SK-N-SH (cell line): ENCODE measurements around the gene ASMTL.

Experiments
- CHD2 ChIP-seq: fragments of 150-350 bp; IDR thresholded peaks from 2 replicates; pipeline ENCODE4 v1.6.1; 2018; ENCODE audit warnings: low read length; ENCODE audit not compliant: partially characterized antibody
- CTCF ChIP-seq: fragments of 200-600 bp; sonication (generic); IDR thresholded peaks from 2 replicates; pipeline ENCODE4 v1.6.1; 2017; ENCODE audit warnings: antibody characterized with exemption, mild to moderate bottlenecking, moderate library complexity
- ELF1 ChIP-seq: IDR thresholded peaks from 2 replicates; pipeline ENCODE4 v1.4.0; 2012
- EP300 ChIP-seq, 2 experiments: IDR thresholded peaks; 2 replicates each; pipeline versions ENCODE4 v1.4.0 to v1.6.1; 2012; ENCODE audit warnings: borderline replicate concordance in 1 of 2, low read depth in 1 of 2, low read length in 1 of 2
- FOXM1 ChIP-seq: IDR thresholded peaks from 2 replicates; pipeline ENCODE4 v1.4.0; 2012; ENCODE audit warnings: low read depth, mild to moderate bottlenecking
- POLR2AphosphoS5 ChIP-seq: IDR thresholded peaks from 2 replicates; pipeline ENCODE4 v1.6.1; 2012; ENCODE audit warnings: low read depth, low read length
- RAD21 ChIP-seq: IDR thresholded peaks from 2 replicates; pipeline ENCODE4 v1.6.1; 2012; ENCODE audit warnings: mild to moderate bottlenecking, low read length
- TAF1 ChIP-seq: IDR thresholded peaks from 2 replicates; pipeline ENCODE4 v1.6.1; 2012; ENCODE audit warnings: low read depth, mild to moderate bottlenecking, low read length, moderate library complexity, borderline replicate concordance
- YY1 ChIP-seq: IDR thresholded peaks from 2 replicates; pipeline ENCODE4 v1.4.0; 2012; ENCODE audit warnings: low read depth, mild to moderate bottlenecking

DNA sequence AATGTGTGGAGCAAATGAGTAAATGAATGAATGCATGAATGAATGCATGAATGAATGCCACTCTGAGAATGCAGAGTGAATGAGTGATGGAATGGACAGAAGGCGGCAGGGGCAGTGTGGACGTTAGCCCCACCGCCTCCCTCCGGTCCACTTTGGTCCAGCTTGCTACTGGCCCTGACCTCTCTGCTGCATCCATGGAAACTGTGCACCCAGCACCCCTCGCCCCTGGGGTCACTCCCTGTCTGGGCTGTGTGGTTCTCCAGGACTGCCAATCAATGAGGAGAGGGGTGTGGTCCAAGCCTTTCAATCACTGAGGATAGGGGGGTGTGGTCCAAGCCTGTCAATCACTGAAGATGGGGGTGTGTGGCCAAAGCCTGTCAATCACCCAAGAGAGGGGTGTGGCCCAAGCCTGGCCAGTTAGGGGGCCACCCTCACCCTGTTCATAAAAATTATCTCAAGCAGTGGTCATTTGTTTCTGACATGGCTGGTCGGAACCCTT, 39.2 kb upstream of the ASMTL start:
- TF ChIP-seq CTCF (no peak), ELF1 (no peak), TAF1 (no peak), EP300 (IDR thresholded peaks at IDR 0.05; ENCODE audit: borderline replicate concordance in 1 of 2, low read depth in 1 of 2, low read length in 1 of 2) (no peak), FOXM1 (no peak), CHD2 (no peak), POLR2AphosphoS5 (no peak), YY1 (no peak), RAD21 (no peak)
